OCI-LY1 (cell line): Measurements from ENCODE around the gene CYTH3.

ENCODE experiments used
- EZH2 ChIP-seq: fragments of 200-600 bp; sonication (generic), shearing (Covaris generic); IDR thresholded peaks from 2 replicates; pipeline ENCODE4 v1.8.0; 2017; ENCODE audit warnings: borderline replicate concordance, mixed run types, mild to moderate bottlenecking, antibody characterized with exemption, low read length, moderate library complexity, mixed read lengths
- TF ChIP-seq, protein P1 (sequence below): fragments of 200-600 bp; sonication (generic), shearing (Covaris generic); IDR thresholded peaks from 2 replicates; pipeline ENCODE4 v1.5.1; 2017; ENCODE audit warnings: mild to moderate bottlenecking, antibody characterized with exemption, low read length, moderate library complexity, mixed read lengths

DNA sequence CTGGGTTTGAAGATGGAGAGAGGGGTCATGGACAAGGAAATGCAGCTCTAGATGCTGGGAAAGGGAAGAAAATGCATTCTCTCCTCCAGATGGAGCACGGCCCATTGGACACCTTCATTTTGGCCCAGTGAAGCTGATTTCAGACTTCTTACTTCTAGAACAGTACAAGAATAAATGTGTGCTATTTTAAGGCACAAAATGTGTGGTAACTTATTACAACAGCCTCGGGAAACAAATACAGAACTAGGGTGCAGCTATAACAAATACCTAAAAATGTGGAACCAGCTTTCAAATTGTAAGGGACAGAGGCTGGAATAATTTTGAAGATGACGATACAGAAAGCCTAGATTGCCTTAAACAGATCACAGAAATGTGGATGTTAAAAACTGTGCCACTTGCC is 54.1 kb downstream of the CYTH3 start:
- TF ChIP-seq EZH2, result no peak
- TF ChIP-seq, protein P1, sequence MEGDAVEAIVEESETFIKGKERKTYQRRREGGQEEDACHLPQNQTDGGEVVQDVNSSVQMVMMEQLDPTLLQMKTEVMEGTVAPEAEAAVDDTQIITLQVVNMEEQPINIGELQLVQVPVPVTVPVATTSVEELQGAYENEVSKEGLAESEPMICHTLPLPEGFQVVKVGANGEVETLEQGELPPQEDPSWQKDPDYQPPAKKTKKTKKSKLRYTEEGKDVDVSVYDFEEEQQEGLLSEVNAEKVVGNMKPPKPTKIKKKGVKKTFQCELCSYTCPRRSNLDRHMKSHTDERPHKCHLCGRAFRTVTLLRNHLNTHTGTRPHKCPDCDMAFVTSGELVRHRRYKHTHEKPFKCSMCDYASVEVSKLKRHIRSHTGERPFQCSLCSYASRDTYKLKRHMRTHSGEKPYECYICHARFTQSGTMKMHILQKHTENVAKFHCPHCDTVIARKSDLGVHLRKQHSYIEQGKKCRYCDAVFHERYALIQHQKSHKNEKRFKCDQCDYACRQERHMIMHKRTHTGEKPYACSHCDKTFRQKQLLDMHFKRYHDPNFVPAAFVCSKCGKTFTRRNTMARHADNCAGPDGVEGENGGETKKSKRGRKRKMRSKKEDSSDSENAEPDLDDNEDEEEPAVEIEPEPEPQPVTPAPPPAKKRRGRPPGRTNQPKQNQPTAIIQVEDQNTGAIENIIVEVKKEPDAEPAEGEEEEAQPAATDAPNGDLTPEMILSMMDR, result no peak
